H9 (cell line): Measurements from ENCODE around the gene FRMD1. TPM values are rescaled to one million over a fixed set of nuclear protein-coding genes. Genes with fewer than 3 reads are reported as not detected.

Experiments
- DNase-seq: peaks from one replicate; pipeline ENCODE4 v3.0.0-alpha.2; 2017
- H2AFZ ChIP-seq: one replicate; pipeline ENCODE4 v1.6.1; 2013; ENCODE audit warnings: mild to moderate bottlenecking, low read length, control low read depth, moderate library complexity
- H2AK5ac ChIP-seq: 2 replicates; pipeline ENCODE4 v1.6.1; 2013; ENCODE audit warnings: low read length, control low read depth, mixed read lengths; ENCODE audit not compliant: insufficient read length
- H2BK120ac ChIP-seq: one replicate; pipeline ENCODE4 v1.6.1; 2013; ENCODE audit warnings: low read depth, mild to moderate bottlenecking, low read length, control low read depth, inconsistent platforms; ENCODE audit not compliant: poor library complexity, severe bottlenecking
- H2BK12ac ChIP-seq: 2 replicates; pipeline ENCODE4 v1.6.1; 2013; ENCODE audit warnings: low read length, control low read depth, mixed read lengths, low read depth; ENCODE audit not compliant: insufficient read length
- H2BK15ac ChIP-seq: 2 replicates; pipeline ENCODE4 v1.6.1; 2013; ENCODE audit warnings: low read depth, low read length, control low read depth
- H2BK20ac ChIP-seq: one replicate; pipeline ENCODE4 v1.6.1; 2013; ENCODE audit warnings: low read depth, mild to moderate bottlenecking, low read length, control low read depth, inconsistent platforms; ENCODE audit not compliant: poor library complexity, severe bottlenecking
- H2BK5ac ChIP-seq: 2 replicates; pipeline ENCODE4 v1.6.1; 2013; ENCODE audit warnings: low read length, control low read depth, mixed read lengths; ENCODE audit not compliant: insufficient read length
- H3K14ac ChIP-seq: 2 replicates; pipeline ENCODE4 v1.6.1; 2013; ENCODE audit warnings: low read length, control low read depth; ENCODE audit not compliant: insufficient read depth
- H3K18ac ChIP-seq: 2 replicates; pipeline ENCODE4 v1.6.1; 2013; ENCODE audit warnings: low read depth, mild to moderate bottlenecking, mixed read lengths, low read length, control low read depth; ENCODE audit not compliant: insufficient read length
- H3K23ac ChIP-seq: 2 replicates; pipeline ENCODE4 v1.6.1; 2013; ENCODE audit warnings: low read length, control low read depth, mixed read lengths, low read depth; ENCODE audit not compliant: insufficient read length
- H3K23me2 ChIP-seq: 2 replicates; pipeline ENCODE4 v1.6.1; 2013; ENCODE audit warnings: low read depth, mild to moderate bottlenecking, mixed read lengths, low read length, control low read depth; ENCODE audit not compliant: insufficient read length, poor library complexity, severe bottlenecking
- H3K27ac ChIP-seq: 2 replicates; pipeline ENCODE4 v1.5.1; 2013; ENCODE audit warnings: low read length, control low read depth, mixed read lengths, low read depth; ENCODE audit not compliant: insufficient read length
- H3K27me3 ChIP-seq: 2 replicates; pipeline ENCODE4 v1.6.1; 2013; ENCODE audit warnings: low read length, control low read depth, inconsistent platforms; ENCODE audit not compliant: insufficient read depth
- H3K4ac ChIP-seq: 2 replicates; pipeline ENCODE4 v1.6.1; 2013; ENCODE audit warnings: low read depth, mild to moderate bottlenecking, control low read depth, inconsistent platforms, low read length, moderate library complexity
- H3K4me1 ChIP-seq: 2 replicates; pipeline ENCODE4 v1.6.1; 2013; ENCODE audit warnings: low read length, control low read depth, inconsistent platforms; ENCODE audit not compliant: insufficient read depth
- H3K4me2 ChIP-seq: 2 replicates; pipeline ENCODE4 v1.6.1; 2013; ENCODE audit warnings: low read length, control low read depth, mixed read lengths; ENCODE audit not compliant: insufficient read length, insufficient read depth
- H3K56ac ChIP-seq: 2 replicates; pipeline ENCODE4 v1.6.1; 2013; ENCODE audit warnings: low read depth, mild to moderate bottlenecking, mixed read lengths, low read length, control low read depth; ENCODE audit not compliant: insufficient read length
- H3K79me1 ChIP-seq: 2 replicates; pipeline ENCODE4 v1.6.1; 2013; ENCODE audit warnings: low read depth, mild to moderate bottlenecking, moderate library complexity, low read length, control low read depth, inconsistent platforms; ENCODE audit not compliant: insufficient read depth, poor library complexity, severe bottlenecking
- H3K79me2 ChIP-seq: 2 replicates; pipeline ENCODE4 v1.6.1; 2013; ENCODE audit warnings: low read length, control low read depth, inconsistent platforms; ENCODE audit not compliant: insufficient read depth
- H3K9ac ChIP-seq: 2 replicates; pipeline ENCODE4 v1.6.1; 2013; ENCODE audit warnings: low read length, control low read depth, mixed read lengths; ENCODE audit not compliant: insufficient read length; ENCODE audit errors: extremely low read depth
- H3K9me3 ChIP-seq: one replicate; pipeline ENCODE4 v1.6.1; 2013; ENCODE audit warnings: low read depth, low read length, inconsistent platforms; ENCODE audit not compliant: control insufficient read depth
- H3T11ph ChIP-seq: one replicate; pipeline ENCODE4 v1.6.1; 2013; ENCODE audit warnings: mild to moderate bottlenecking, low read length, control low read depth, inconsistent platforms
- H4K20me1 ChIP-seq: one replicate; pipeline ENCODE4 v1.6.1; 2013; ENCODE audit not compliant: control insufficient read depth, insufficient read length, insufficient read depth
- H4K5ac ChIP-seq: 2 replicates; pipeline ENCODE4 v1.6.1; 2013; ENCODE audit warnings: low read depth, mild to moderate bottlenecking, mixed read lengths, low read length, control low read depth; ENCODE audit not compliant: insufficient read length
- H4K8ac ChIP-seq: replicated peaks from 2 replicates; pipeline ENCODE4 v1.6.1; 2013; ENCODE audit warnings: low read length, control low read depth, mixed read lengths, low read depth; ENCODE audit not compliant: insufficient read length
- H4K91ac ChIP-seq: 2 replicates; pipeline ENCODE4 v1.6.1; 2013; ENCODE audit warnings: low read depth, mild to moderate bottlenecking, moderate library complexity, mixed read lengths, low read length, control low read depth; ENCODE audit not compliant: insufficient read length
- H3K27ac Mint-ChIP-seq, 3 experiments: 2 replicates in 2 of 3; 3 replicates in 1 of 3; pipeline ENCODE4 v1.8.0; 2020 to 2021; ENCODE audit warnings: mixed read lengths in 3 of 3, mild to moderate bottlenecking in 1 of 3, moderate library complexity in 1 of 3
- H3K27me3 Mint-ChIP-seq: 2 replicates; pipeline ENCODE4 v1.8.0; 2021; ENCODE audit warnings: low read depth, mild to moderate bottlenecking, moderate library complexity, mixed read lengths
- H3K36me3 Mint-ChIP-seq, 3 experiments: 2 replicates in 2 of 3; 3 replicates in 1 of 3; pipeline ENCODE4 v1.8.0; 2020 to 2021; ENCODE audit warnings: low read depth in 3 of 3, mixed read lengths in 3 of 3; ENCODE audit not compliant: insufficient read depth in 1 of 3
- H3K4me1 Mint-ChIP-seq, 2 experiments: 2 replicates each; pipeline ENCODE4 v1.8.0; 2020; ENCODE audit warnings: mixed read lengths in 2 of 2
- H3K4me3 Mint-ChIP-seq, 2 experiments: 2 replicates in 1 of 2; 3 replicates in 1 of 2; pipeline ENCODE4 v1.8.0; 2020 to 2021; ENCODE audit warnings: mild to moderate bottlenecking in 2 of 2, mixed read lengths in 2 of 2, moderate library complexity in 1 of 2
- H3K9me3 Mint-ChIP-seq, 2 experiments: 2 replicates in 1 of 2; 3 replicates in 1 of 2; pipeline ENCODE4 v1.8.0; 2020; ENCODE audit warnings: mild to moderate bottlenecking in 2 of 2, mixed read lengths in 2 of 2, moderate library complexity in 1 of 2
- CTCF ChIP-seq: fragments of 200-600 bp; sonication (generic); conservative IDR thresholded peaks from 3 replicates; pipeline ENCODE4 v1.8.0; 2021; ENCODE audit warnings: antibody characterized with exemption, mild to moderate bottlenecking
- WGBS: extraction: QIAGEN DNeasy Blood & Tissue Kit; methylation state at CpG from one replicate; pipeline ENCODE4 v1.1.7; 2013; ENCODE audit warnings: missing lambda C conversion rate, low lambda C conversion rate, mixed read lengths; ENCODE audit not compliant: insufficient read length; ENCODE audit errors: extremely low coverage; 5-methylcytosine and 5-hydroxymethylcytosine counted together
- total RNA-seq: library from RNA; stranded (reverse); gene quantifications from 2 replicates; pipeline ENCODE4 v1.2.1, GENCODE V29; 2021

Gene FRMD1
- total RNA-seq, 1 experiment from 2014 or later, result not detected

- Mint-ChIP-seq H3K4me1 (peaks cover 21 to 34% of the 10 kb centered on the region in 2 experiments), H3K4me3 (no peak overlapping the region), H3K9me3 (peaks cover 0 to 3% of the 10 kb centered on the region in 2 experiments; a peak in 2 of 5 replicates), H3K36me3 (0 out of 7 replicates have a peak, but pooled peaks cover 0 to 8% (median 0%) of the 10 kb centered on the region in 3 experiments), H3K27ac (no peak overlapping the region), H3K27me3 (peaks cover 8% of the 10 kb centered on the region)
- Histone ChIP-seq H3K56ac (no peak overlapping the region), H3K4me1 (peaks cover 4% of the 10 kb centered on the region; the same call in 1 of the 2 replicates), H3K23ac (no peak overlapping the region), H2BK20ac (no peak overlapping the region), H2BK5ac (no peak overlapping the region), H4K91ac (no peak overlapping the region), H3K14ac (no peak overlapping the region; the same call in 1 of the 2 replicates), H3K23me2 (no peaks in the 10 kb centered on the region), H2AFZ (no peak overlapping the region), H2BK12ac (no peak overlapping the region), H3K27me3 (no peaks in the 10 kb centered on the region), H3T11ph (no peak overlapping the region), H4K5ac (no peak overlapping the region), H3K4ac (no peak overlapping the region), H3K4me2 (no peak overlapping the region), H2BK120ac (no peak overlapping the region), H3K9ac (no peak overlapping the region), H3K18ac (no peak overlapping the region), H3K79me1 (no peaks in the 10 kb centered on the region), H4K20me1 (no peaks in the 10 kb centered on the region), H3K9me3 (no peaks in the 10 kb centered on the region), H4K8ac (no peak overlapping the region), H2AK5ac (no peak overlapping the region), H2BK15ac (no peak overlapping the region), H3K27ac (no peak overlapping the region), H3K79me2 (no peaks in the 10 kb centered on the region)
- WGBS, result no CpG with 5 or more reads among the region's 17 CpGs
- no peak for TF ChIP-seq CTCF
- no peak for DNase-seq
Measured at GRCh38 chr6:168095171-168095691, 16.2 kb upstream of the FRMD1 start.
